Loucy (cell line): ENCODE results near the gene GEMIN7.

ENCODE experiments used
- CTCF ChIP-seq: fragments of 200-600 bp; sonication (generic); conservative IDR thresholded peaks from 2 replicates; pipeline ENCODE4 v1.5.1; 2014; ENCODE audit warnings: mild to moderate bottlenecking, antibody characterized with exemption, low read length
- EZH2phosphoT487 ChIP-seq: fragments of 200-600 bp; IDR thresholded peaks from 2 replicates; pipeline ENCODE4 v1.6.1; 2018; ENCODE audit warnings: antibody characterized with exemption, mild to moderate bottlenecking, moderate library complexity, borderline replicate concordance

GRCh38 chr19:45094707-45095106 is 15.6 kb downstream of the GEMIN7 start:
- TF ChIP-seq EZH2phosphoT487 (no peak), CTCF (no peak)
